Measurements from ENCODE around the gene ARGLU1.

ARGLU1 gene

DNA sequence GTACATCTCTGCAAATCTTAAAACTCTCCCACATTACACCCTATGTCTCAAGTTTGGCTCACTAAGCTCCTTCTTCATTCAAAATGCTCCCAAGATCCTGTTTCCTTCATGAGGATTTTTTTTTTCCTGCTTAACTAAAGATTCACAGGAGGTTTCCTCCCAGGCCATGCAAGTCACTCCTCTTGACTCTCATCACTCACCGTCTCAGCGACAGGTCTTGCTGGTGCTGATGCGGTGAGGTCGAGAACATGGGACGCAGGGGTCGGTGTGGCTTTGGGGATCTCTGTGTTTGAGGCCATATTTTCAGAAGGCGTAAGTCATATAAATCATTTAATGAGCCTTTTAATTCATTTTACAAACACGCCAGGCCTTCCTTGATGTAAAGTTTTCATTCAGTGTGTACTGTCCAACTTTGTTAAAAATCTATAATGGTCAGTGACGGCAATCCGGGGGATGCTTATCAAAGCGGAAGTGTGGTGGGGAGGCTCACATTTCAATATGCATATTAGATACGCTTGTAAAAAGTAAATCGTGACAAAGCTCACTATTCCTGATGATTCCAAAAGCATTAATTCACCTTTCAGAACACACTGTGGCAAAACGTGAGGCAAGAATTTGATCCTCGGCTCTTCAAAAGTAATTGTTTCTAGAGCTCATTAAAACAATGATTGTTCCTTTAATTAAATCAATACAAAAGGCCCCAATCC, 52.9 kb downstream of the ARGLU1 start:
- H3K9ac ChIP-seq (ENCODE audit: low read length), result no peak overlapping the region
- H3K4me2 ChIP-seq (ENCODE audit: low read depth, low read length, poor library complexity, severe bottlenecking), result no peak overlapping the region
- TF ChIP-seq, protein P1, sequence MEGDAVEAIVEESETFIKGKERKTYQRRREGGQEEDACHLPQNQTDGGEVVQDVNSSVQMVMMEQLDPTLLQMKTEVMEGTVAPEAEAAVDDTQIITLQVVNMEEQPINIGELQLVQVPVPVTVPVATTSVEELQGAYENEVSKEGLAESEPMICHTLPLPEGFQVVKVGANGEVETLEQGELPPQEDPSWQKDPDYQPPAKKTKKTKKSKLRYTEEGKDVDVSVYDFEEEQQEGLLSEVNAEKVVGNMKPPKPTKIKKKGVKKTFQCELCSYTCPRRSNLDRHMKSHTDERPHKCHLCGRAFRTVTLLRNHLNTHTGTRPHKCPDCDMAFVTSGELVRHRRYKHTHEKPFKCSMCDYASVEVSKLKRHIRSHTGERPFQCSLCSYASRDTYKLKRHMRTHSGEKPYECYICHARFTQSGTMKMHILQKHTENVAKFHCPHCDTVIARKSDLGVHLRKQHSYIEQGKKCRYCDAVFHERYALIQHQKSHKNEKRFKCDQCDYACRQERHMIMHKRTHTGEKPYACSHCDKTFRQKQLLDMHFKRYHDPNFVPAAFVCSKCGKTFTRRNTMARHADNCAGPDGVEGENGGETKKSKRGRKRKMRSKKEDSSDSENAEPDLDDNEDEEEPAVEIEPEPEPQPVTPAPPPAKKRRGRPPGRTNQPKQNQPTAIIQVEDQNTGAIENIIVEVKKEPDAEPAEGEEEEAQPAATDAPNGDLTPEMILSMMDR (IDR thresholded peaks at IDR 0.05; ENCODE audit: insufficient read depth, low read length, poor library complexity, severe bottlenecking), result no peak
- TF ChIP-seq EZH2phosphoT487 (conservative IDR thresholded peaks at IDR 0.05; ENCODE audit: low read length), result no peak
- H3K4me3 ChIP-seq (ENCODE audit: insufficient read depth, low read length, poor library complexity, severe bottlenecking), result no peak overlapping the region
- H3K9me3 ChIP-seq (ENCODE audit: insufficient read depth, low read length), result no peaks in the 10 kb centered on the region
- H3K27ac ChIP-seq (ENCODE audit: low read depth, low read length), result no peak overlapping the region
- H3F3A ChIP-seq (ENCODE audit: insufficient read depth), result no peaks in the 10 kb centered on the region
- no peaks in the 10 kb centered on the region for H3K79me2 ChIP-seq (ENCODE audit: insufficient read depth, low read length)
- no peaks in the 10 kb centered on the region for H4K20me1 ChIP-seq (ENCODE audit: low read depth, low read length)
- no peaks in the 10 kb centered on the region for H3K27me3 ChIP-seq (ENCODE audit: low read length)
- no peak overlapping the region for H2AFZ ChIP-seq (ENCODE audit: low read depth, low read length, severe bottlenecking)
- H3K9me2 ChIP-seq (replicated peaks; ENCODE audit: insufficient read depth, low read length), result no peaks in the 10 kb centered on the region
- H3K36me3 ChIP-seq (ENCODE audit: low read length), result no peaks in the 10 kb centered on the region

DNA sequence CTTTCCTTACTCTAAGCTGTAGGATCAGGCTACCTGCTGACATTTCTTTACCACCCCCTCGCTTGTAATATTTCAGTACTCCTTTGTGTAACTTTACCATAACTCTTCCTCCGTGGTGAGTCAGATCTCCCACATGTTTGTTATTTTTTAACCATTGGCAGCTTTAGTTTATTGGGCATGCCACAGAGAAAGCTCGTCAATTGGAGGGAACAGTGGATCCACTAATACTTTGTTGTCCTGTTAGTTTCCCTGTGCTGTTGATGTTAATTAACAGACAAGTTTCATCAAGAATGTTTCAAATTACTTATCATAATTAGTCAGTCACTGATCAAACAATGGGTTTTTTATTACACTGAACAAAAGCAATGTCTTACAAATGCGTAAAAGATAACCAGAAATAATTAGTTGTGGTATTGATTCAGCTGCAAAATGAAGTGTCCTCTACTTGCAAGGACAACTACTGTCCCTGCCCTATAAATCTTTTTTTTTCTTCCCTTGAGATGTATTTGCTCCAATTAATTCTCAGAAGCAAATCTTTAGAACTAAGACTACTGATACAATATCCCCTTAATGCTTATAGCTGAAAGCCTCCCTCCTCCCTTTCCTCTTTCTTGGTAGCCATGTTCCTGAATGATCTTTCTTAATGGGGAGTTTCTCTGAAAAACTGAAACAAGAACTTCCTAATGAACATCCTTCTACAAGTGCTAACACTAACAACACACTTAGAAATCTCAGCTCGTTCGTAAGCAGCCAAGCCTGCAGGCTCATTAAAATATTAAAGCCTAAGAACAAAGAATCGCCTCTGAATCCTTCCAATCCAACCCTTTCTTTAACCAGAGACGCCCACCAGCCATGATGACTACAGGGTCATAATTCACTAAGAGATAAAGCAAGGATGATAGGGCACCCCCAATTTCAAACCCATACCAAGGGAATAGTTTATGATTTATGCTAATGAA, 54.6 kb downstream of the ARGLU1 start:
- TF ChIP-seq EZH2phosphoT487 (conservative IDR thresholded peaks at IDR 0.05; ENCODE audit: low read length), result no peak
- TF ChIP-seq, protein P1 (IDR thresholded peaks at IDR 0.05; ENCODE audit: insufficient read depth, low read length, poor library complexity, severe bottlenecking), result no peak
- H3K36me3 ChIP-seq (ENCODE audit: low read length), result no peaks in the 10 kb centered on the region
- H3K79me2 ChIP-seq (ENCODE audit: insufficient read depth, low read length), result no peaks in the 10 kb centered on the region
- H3K27ac ChIP-seq (ENCODE audit: low read depth, low read length), result no peak overlapping the region
- no peaks in the 10 kb centered on the region for H3K9me3 ChIP-seq (ENCODE audit: insufficient read depth, low read length)
- H3F3A ChIP-seq (ENCODE audit: insufficient read depth), result no peaks in the 10 kb centered on the region
- no peaks in the 10 kb centered on the region for H3K27me3 ChIP-seq (ENCODE audit: low read length)
- H4K20me1 ChIP-seq (ENCODE audit: low read depth, low read length), result no peaks in the 10 kb centered on the region
- no peak overlapping the region for H3K9ac ChIP-seq (ENCODE audit: low read length)
- H3K4me2 ChIP-seq (ENCODE audit: low read depth, low read length, poor library complexity, severe bottlenecking), result no peak overlapping the region
- H3K9me2 ChIP-seq (replicated peaks; ENCODE audit: insufficient read depth, low read length), result no peaks in the 10 kb centered on the region
- H3K4me3 ChIP-seq (ENCODE audit: insufficient read depth, low read length, poor library complexity, severe bottlenecking), result no peak overlapping the region
- H2AFZ ChIP-seq (ENCODE audit: low read depth, low read length, severe bottlenecking), result no peak overlapping the region

DNA sequence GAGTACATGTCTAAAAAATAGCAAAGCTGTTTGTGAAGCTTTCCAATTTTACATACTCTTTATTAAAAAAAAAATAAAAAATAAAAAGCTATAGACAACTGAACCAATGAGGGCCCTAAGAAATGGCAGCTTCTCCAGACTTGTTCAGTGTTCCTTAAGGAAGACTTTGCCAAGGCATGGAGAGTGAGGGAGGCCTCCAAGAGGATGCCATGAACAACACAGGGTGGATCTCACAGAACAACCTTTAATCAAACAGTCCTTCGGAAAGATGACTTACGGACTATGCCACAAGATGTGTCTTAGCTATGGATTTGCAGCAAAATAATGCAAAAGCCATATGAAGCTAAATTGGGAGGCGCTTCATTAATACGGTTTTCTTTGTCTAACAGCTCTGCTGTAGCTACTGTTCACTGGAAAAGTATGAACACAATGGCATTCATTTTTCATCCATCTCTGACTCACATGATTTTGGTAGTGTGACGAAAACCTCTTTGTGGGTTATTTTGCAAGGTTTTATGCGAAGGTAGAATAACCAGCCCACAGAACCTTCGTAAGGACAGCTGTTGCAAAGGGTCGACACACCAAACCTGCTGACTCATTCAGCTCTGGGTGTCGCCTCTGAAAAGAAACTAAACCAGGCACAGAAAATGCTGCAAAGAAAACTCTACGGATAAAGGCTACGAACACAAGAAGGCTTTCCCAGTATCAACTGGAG, 60.2 kb downstream of the ARGLU1 start:
- Histone ChIP-seq H3K27me3 (ENCODE audit: low read length) (no peaks in the 10 kb centered on the region), H3K79me2 (ENCODE audit: insufficient read depth, low read length) (no peaks in the 10 kb centered on the region), H3K4me2 (ENCODE audit: low read depth, low read length, poor library complexity, severe bottlenecking) (no peak overlapping the region), H3K9me2 (replicated peaks; ENCODE audit: insufficient read depth, low read length) (no peaks in the 10 kb centered on the region), H2AFZ (ENCODE audit: low read depth, low read length, severe bottlenecking) (no peak overlapping the region), H3K4me3 (ENCODE audit: insufficient read depth, low read length, poor library complexity, severe bottlenecking) (no peak overlapping the region), H3F3A (ENCODE audit: insufficient read depth) (no peaks in the 10 kb centered on the region), H3K27ac (ENCODE audit: low read depth, low read length) (no peak overlapping the region), H3K9me3 (ENCODE audit: insufficient read depth, low read length) (no peaks in the 10 kb centered on the region), H3K9ac (ENCODE audit: low read length) (no peak overlapping the region), H4K20me1 (ENCODE audit: low read depth, low read length) (no peaks in the 10 kb centered on the region), H3K36me3 (ENCODE audit: low read length) (no peaks in the 10 kb centered on the region)
- TF ChIP-seq, protein P1 (IDR thresholded peaks at IDR 0.05; ENCODE audit: insufficient read depth, low read length, poor library complexity, severe bottlenecking), result no peak
- no peak for TF ChIP-seq EZH2phosphoT487 (conservative IDR thresholded peaks at IDR 0.05; ENCODE audit: low read length)
